Stimulated activated CD8-positive, alpha-beta memory T cell treated with anti-CD3 and anti-CD28 coated beads, Interleukin-4, amount 100 ng/mL, for 48 hours (primary cell): Measurements from ENCODE around the gene EIF2S3B.
A peak's percentile ranks its signal among the peaks of the same experiment; 100 is the strongest.

Experiments used
- DNase-seq: peaks from one replicate; pipeline ENCODE4 v3.0.0-alpha.2; 2020

Gene EIF2S3B

DNA sequence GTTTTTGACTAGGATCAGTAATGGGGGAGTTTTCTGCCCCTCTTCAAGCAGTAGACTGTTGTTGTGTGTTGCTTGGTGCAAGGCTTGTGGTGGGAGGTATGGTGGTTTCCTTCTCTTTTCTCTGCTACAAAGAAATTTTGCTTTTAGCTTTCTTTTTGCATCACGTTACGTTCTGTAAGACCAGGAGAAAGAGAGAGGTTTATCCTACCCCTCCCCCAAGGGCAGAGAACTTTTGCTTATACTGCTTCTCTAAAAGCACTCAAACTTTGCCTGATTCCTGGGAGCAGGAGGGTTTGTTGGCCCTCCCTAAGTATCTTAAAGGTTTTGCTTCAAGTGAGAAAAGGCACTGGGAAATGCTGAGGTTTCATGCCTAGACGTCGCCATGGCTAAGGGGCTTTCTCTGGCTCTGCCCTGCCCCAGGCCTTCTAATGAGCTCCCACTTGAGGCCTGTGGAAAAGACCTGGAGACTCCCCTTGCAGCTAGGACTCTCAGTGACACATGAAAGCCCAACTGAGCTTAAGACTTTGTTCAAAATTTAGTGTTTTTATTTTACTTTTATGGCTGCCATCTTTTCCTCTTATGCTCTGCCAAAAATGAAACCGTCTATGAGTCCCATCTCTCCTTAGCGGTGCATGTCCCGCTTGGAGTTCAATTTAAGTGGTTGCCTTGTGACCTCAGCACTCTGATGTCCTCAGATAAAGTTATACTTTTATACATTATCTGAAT is 49.2 kb downstream of the EIF2S3B start:
- DNase-seq: peak; percentile 56

DNA sequence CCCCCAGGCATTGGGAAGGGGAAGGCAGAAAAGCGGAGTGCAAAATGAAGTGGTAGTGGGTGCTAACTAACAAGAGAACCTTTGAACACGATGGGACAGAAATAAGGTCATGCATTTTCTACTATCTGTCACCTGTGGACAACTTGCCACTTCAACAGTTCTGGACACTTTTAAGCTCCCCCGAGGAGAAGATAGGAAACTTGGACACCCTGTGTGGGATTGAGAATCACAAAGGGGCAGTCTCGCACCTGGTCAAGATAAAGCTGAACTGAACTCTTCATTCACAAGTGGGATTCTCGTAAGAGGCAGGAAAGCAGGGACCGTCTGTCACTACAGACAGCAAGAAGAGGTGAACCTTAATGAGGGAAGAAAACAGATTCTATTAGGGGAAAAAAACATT is 51.6 kb downstream of the EIF2S3B start:
- no peak for DNase-seq

DNA sequence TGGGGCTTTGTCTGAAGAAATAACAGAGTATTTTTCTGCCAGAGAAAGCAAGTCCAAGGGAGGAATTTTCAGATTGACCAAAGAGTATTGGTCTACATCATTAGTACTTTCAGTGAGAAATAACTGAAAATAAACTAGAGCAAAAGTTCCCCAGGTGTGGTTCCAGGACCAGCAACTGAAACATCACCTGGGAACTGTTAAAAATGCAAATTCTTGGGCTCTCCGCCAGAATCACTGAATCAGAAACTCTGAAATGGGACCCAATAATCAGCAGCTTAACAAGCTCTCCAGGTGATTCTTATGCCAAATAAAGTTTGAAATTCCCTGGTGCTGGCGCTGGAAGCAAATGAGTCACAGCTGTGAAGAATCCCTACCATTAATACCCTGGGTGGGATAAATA is 52.1 kb downstream of the EIF2S3B start:
- DNase-seq: no peak
